ENCODE measurements around the gene VPS72.

GRCh38 chr1:151134396-151134795 lies 55.6 kb downstream of the VPS72 start:
- TF ChIP-seq CTCF (IDR thresholded peaks at IDR 0.05) (no peak), POLR2A (IDR thresholded peaks at IDR 0.05) (no peak)
